Spinal cord (tissue), 10 donors: ENCODE data around the gene LARP1B. TPM values are rescaled to one million over a fixed set of nuclear protein-coding genes. Genes with fewer than 3 reads are reported as not detected.
"Not testable (repeated sequence)": the region's sequence is repeated elsewhere in the genome, so short reads cannot be mapped to it uniquely, and the experiment has no call there.

Experiments
- DNase-seq, 6 donors: peaks; one replicate each; pipeline versions ENCODE4 v3.0.0 to v3.0.0-alpha.2; 2013 to 2015; ENCODE audit warnings: low spot score in 6 of 6, low read depth in 4 of 6
- H3K27ac ChIP-seq: one replicate; pipeline ENCODE4 v1.5.1; 2013; ENCODE audit warnings: low read depth, low read length, control low read depth
- H3K27me3 ChIP-seq: one replicate; pipeline ENCODE4 v1.6.1; 2013; ENCODE audit warnings: low read length; ENCODE audit not compliant: control insufficient read depth, insufficient read depth
- H3K36me3 ChIP-seq: one replicate; pipeline ENCODE4 v1.6.1; 2013; ENCODE audit warnings: low read length; ENCODE audit not compliant: control insufficient read depth, insufficient read depth
- H3K4me1 ChIP-seq: one replicate; pipeline ENCODE4 v1.6.1; 2013; ENCODE audit warnings: low read length; ENCODE audit not compliant: control insufficient read depth, insufficient read depth
- H3K4me3 ChIP-seq: one replicate; pipeline ENCODE4 v1.5.1; 2013; ENCODE audit warnings: low read depth, low read length, control low read depth
- H3K9me3 ChIP-seq: one replicate; pipeline ENCODE4 v1.6.1; 2013; ENCODE audit warnings: low read length; ENCODE audit not compliant: control insufficient read depth, insufficient read depth
- WGBS: methylation state at CpG from one replicate; pipeline ENCODE4 v1.1.5; 2013; ENCODE audit warnings: missing lambda C conversion rate; ENCODE audit not compliant: insufficient coverage; 5-methylcytosine and 5-hydroxymethylcytosine counted together
- polyA plus RNA-seq, 2 donors: library from polyadenylated mRNA; unstranded; fragments of 120-200 nt; gene quantifications; one replicate each; pipeline ENCODE4 v1.2.1, GENCODE V29; 2013; ENCODE audit not compliant: insufficient read length in 2 of 2
- total RNA-seq, 2 donors: library from RNA; depleted of rRNA in 1 of 2; stranded (reverse); fragments of 120-200 nt in 1 of 2; fragments of >200 nt in 1 of 2; gene quantifications; one replicate each; pipeline versions ENCODE4 v1.2.3 to v1.2.4, GENCODE V29; 2013 to 2014
- donor health status: healthy.

The LARP1B gene
- total and polyA plus RNA-seq, 4 donors = 17.1 to 39.0 (median 26.4) TPM

DNA sequence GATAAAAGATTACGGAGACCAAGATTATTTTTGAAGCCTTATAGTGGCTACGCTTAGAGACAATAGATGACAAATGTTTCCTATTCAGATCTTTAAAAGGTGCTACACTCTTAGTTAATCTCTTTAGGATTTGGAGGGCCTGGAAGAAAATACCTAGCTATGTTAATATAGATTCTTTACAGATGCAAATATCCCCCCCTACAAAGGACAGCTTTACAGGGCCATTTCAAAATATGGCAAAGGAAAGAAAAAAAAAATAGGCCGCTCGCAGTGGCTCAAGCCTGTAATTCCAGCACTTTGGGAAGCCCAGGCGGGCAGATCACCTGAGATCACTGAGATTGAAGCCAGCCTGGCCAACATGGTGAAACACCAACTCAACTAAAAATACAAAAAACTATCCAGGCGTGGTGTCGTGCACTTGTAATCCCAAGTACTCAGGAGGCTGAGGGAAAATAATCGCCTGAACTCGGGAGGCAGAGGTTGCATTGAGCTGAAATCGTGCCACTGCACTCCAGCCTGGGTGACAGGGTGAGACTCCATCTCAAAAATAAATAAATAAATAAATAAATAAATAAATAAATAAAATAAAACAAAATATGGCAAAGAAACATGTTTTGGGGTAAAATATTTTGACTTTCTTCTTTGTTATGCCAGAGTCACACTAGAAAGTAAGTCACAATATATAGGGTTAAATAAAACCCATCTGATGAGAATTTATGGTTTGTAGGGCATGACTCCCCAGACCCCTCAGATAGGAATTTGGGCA is 5.5 kb upstream of the LARP1B start:
- H3K9me3 ChIP-seq, H3K27ac ChIP-seq, H3K27me3 ChIP-seq, H3K4me1 ChIP-seq, DNase-seq, H3K36me3 ChIP-seq, H3K4me3 ChIP-seq: not testable (repeated sequence)
- WGBS = 87% methylated on average over 3 of the region's 10 CpGs

DNA sequence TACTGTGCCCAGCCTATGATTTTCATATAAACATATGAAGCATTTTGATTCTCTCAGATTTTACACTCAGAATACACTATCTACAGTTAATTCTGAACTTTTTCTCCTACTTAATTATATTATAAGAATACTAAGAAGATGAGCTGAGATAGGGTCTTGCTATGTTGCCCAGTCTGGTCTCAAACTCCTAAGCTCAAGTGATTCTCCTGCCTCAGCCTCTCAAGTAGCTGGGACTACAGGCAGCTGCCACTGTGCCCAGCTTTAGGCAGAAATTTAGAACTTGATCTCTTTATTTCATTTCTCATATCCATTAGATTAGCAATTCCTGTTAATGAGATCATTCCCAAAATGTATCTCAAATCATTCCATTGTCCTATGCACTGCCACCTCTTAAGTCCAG is 4.7 kb upstream of the LARP1B start:
- no peak overlapping the region for H3K4me3 ChIP-seq
- H3K27me3 ChIP-seq = no peaks in the 10 kb centered on the region
- H3K27ac ChIP-seq = no peak overlapping the region
- no peak for DNase-seq
- no peaks in the 10 kb centered on the region for H3K9me3 ChIP-seq
- H3K4me1 ChIP-seq = no peaks in the 10 kb centered on the region
- H3K36me3 ChIP-seq = no peaks in the 10 kb centered on the region

DNA sequence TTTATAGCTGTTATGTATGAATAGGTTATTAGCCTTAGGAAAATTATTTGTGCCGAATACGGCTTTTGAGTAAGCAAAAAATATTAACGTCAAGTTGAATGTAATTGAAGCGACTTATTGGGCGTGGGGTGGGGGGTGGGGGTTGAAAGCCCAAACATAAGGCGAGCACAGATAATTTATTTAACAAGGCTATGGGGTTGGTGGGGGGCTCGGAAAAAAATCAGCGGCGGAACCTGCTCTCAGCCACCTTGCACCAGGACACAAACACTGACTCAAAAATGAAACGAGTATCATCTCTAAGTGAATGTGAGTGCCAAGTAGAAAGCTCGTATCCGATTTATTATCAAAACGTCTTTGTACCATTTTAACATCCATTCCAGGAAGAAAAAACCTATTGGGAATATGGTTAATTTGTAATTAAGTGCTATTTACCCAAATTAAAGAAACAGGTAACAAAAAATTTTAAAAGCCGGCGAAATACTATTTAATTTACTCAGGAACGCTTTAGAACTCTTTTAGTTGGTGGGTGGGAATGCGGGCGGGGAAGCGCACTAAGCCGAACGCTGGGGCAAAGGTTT is 902 bp upstream of the LARP1B start:
- H3K36me3 ChIP-seq = no peaks in the 10 kb centered on the region
- H3K27me3 ChIP-seq = no peaks in the 10 kb centered on the region
- peak overlapping the region; percentile 73 for H3K27ac ChIP-seq
- no peaks in the 10 kb centered on the region for H3K9me3 ChIP-seq
- H3K4me1 ChIP-seq = peaks cover 7% of the 10 kb centered on the region
- DNase-seq = peak in 4 of 6 donors; percentile 2 to 51 (median 6)
- H3K4me3 ChIP-seq = peak overlapping the region; percentile 70
- WGBS = 36% methylated on average over 5 of the region's 21 CpGs

DNA sequence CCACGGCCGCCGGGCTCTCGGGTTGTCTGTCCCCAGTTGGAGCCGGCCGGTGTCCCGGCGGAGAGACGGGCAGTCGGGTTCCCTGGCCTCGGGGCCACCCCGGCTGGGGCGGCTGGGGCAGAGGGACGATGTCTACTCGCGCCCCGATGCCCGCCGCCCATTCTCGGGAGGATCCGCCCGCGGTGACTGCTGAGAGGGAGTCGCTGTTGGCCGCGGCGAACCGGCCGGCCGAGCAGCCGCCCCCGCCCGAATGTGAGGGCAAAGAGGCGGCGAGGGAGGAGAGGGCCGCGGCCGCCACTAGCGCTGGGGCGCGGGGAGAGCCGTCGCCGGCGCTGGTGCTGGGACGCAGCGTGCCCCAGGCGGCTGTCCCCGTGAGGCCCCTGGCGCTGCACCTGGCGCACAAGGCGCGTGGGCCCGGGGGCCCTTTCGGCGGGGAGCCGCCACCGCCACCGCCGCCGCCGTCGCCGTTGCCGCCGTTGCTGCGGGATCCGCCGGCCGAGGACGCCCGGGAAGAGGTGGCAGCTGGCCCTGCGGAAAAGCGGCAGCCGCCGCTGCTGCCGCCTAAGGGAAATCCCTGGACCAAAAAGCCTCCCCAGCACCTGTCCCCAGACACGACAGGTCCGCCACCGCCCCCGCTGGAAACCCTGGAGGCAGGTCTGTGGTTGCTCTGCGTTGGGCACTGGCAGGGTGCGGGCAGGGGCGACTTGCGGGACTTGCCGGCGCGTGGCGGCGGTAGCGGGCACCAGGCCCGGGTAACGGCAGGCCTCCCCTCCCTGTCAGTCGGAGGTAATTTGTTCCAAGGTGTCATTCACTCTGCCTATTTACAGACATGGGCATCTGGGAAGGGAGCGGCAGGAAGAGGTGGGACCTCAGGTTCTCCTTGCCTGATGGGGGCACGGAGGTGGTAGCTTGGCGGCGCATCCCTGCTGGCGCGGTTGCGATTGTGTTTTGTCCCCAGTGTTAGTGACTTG is 739 bp downstream of the LARP1B start:
- Histone ChIP-seq H3K4me1 (peaks cover 7% of the 10 kb centered on the region), H3K27ac (peak overlapping the region; percentile 75), H3K4me3 (peak overlapping the region; percentile 70), H3K27me3 (no peaks in the 10 kb centered on the region), H3K9me3 (no peaks in the 10 kb centered on the region), H3K36me3 (no peaks in the 10 kb centered on the region)
- DNase-seq = peak; percentile 27 to 86 (median 42)
- WGBS = under 1% methylated on average over 94 of the region's 101 CpGs

DNA sequence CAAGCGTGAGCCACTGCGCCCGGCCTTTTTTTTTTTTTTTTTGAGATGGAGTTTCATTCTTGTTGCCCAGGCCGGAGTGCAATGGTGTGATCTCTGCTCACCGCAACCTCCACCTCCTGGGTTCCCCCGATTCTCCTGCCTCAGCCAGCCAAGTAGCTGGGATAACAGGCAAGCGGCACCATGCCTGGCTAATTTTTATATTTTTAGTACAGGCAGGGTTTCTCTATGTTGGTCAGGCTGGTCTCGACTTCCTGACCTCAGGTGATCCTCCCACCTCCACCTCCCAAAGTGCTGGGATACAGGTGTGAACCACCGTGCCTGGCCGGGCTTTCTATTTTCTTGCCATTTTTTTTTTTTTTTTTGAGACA is 5.3 kb downstream of the LARP1B start:
- not testable (repeated sequence) for H3K36me3 ChIP-seq, H3K9me3 ChIP-seq, H3K4me3 ChIP-seq, H3K4me1 ChIP-seq, H3K27ac ChIP-seq, DNase-seq, H3K27me3 ChIP-seq
- 100% methylated on average over 4 of the region's 10 CpGs for WGBS

DNA sequence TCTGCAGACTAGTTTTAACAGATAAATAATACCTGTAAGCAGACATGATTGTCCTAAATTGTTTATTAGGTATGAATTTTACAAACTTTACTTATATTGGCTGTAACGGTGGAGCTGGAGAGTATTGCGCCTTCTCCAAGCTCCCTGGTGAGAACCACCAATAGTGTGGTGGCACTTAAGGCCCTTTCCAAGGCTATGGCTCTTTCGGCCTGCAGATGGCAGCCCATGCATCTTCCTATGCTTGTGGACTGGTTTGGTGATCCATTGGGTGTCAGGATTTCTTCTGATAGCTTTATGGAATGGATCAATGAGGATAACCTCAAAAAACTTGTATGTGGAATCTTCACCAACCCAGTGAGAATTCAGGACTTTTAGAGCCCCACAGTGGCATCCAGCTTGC is 7.8 kb downstream of the LARP1B start:
- DNase-seq = no peak
- Histone ChIP-seq H3K4me1 (no peaks in the 10 kb centered on the region), H3K27ac (no peak overlapping the region), H3K36me3 (no peaks in the 10 kb centered on the region), H3K9me3 (no peaks in the 10 kb centered on the region), H3K27me3 (no peaks in the 10 kb centered on the region), H3K4me3 (no peak overlapping the region)
- WGBS = 86% methylated on average over 1 of the region's 3 CpGs

DNA sequence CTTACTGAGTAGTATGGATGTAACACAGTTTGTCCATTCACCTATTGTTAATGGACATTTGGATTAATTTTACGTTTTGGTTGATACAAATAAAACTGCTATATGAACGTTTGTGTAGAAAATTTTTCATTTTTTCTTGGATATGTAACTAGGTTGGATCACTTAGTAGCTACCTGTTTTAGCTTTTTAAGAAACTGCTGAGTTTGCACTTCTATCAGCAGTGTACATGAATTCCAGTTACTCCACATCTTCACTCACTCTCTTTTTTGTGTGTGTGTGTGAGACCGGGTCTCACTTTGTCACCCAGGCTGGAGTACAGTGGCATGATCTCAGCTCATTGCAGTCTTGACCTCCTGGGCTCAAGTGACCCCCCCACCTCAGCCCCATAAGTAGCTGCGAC is 15.4 kb downstream of the LARP1B start:
- WGBS = no CpG with 5 or more reads among the region's 4 CpGs
- peaks cover 17% of the 10 kb centered on the region for H3K36me3 ChIP-seq
- no peaks in the 10 kb centered on the region for H3K9me3 ChIP-seq
- no peaks in the 10 kb centered on the region for H3K27me3 ChIP-seq
- DNase-seq = no peak
- H3K27ac ChIP-seq = no peak overlapping the region
- H3K4me1 ChIP-seq = no peaks in the 10 kb centered on the region
- no peak overlapping the region for H3K4me3 ChIP-seq

DNA sequence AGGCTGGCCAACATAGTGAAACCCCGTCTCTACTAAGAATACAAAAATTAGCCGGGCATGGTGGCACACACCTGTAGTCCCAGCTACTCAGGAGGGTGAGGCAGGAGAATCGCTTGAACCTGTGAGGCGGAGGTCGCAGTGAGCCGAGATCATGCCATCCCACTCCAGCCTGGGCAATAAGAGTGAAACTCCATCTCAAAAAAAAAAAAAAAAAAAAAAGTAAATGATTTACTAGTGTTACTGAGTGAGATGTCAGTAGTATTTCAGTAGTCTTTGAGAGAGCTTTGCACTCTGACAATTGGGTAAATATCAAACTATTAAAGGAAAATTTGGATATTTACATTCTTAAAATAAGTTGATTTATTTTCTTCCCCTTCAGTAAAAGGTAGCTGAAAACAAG is 34.2 kb downstream of the LARP1B start:
- peaks cover 28% of the 10 kb centered on the region for H3K36me3 ChIP-seq
- not testable (repeated sequence) for H3K27me3 ChIP-seq, DNase-seq, H3K27ac ChIP-seq, H3K9me3 ChIP-seq, H3K4me3 ChIP-seq, H3K4me1 ChIP-seq
- WGBS = 100% methylated on average over 1 of the region's 6 CpGs

DNA sequence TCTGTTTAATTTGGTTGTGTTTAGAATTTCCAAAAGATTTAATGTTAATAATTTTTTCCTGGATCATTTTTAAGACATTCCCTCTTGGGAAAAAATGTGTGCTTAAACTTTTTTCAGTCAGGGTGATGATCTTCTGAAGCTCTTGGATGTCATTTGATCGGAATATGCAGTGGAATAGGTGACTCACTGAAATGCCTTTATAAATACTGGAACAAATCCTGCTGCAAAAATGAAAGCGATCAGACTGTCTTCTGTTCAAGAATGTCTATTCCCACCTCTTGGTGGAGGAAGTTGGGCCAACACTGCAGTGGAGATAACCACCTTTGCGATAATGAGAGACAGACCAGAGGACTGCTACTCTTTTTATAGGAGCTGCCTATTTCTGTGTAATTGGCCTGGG is 46.7 kb downstream of the LARP1B start:
- no peaks in the 10 kb centered on the region for H3K9me3 ChIP-seq
- H3K27ac ChIP-seq = no peak overlapping the region
- DNase-seq = no peak
- H3K27me3 ChIP-seq = no peaks in the 10 kb centered on the region
- H3K4me1 ChIP-seq = no peaks in the 10 kb centered on the region
- H3K4me3 ChIP-seq = no peak overlapping the region
- WGBS = 90% methylated on average over 2 of the region's 3 CpGs
- H3K36me3 ChIP-seq = peaks cover 7% of the 10 kb centered on the region
